BLaER1 (cell line): ENCODE results near the gene POTEM.
"Not testable (repeated sequence)": the region's sequence is repeated elsewhere in the genome, so short reads cannot be mapped to it uniquely, and the experiment has no call there.

ENCODE experiments used
- H3K27ac ChIP-seq: shearing (Covaris generic); formaldehyde crosslinking; 2 replicates; pipeline ENCODE4 v1.8.1; 2022
- H3K27me3 ChIP-seq: shearing (Covaris generic); formaldehyde crosslinking; 2 replicates; pipeline ENCODE4 v1.8.1; 2022
- H3K36me3 ChIP-seq: shearing (Covaris generic); formaldehyde crosslinking; 2 replicates; pipeline ENCODE4 v1.8.1; 2022
- H3K4me1 ChIP-seq: shearing (Covaris generic); formaldehyde crosslinking; 2 replicates; pipeline ENCODE4 v1.8.1; 2022
- H3K4me2 ChIP-seq: shearing (Covaris generic); formaldehyde crosslinking; 2 replicates; pipeline ENCODE4 v1.8.1; 2022
- H3K4me3 ChIP-seq: shearing (Covaris generic); formaldehyde crosslinking; 2 replicates; pipeline ENCODE4 v1.8.1; 2022
- H3K9ac ChIP-seq: shearing (Covaris generic); formaldehyde crosslinking; 2 replicates; pipeline ENCODE4 v1.8.1; 2022
- H3K9me3 ChIP-seq: shearing (Covaris generic); formaldehyde crosslinking; 2 replicates; pipeline ENCODE4 v1.8.1; 2022
- H4K20me1 ChIP-seq: shearing (Covaris generic); formaldehyde crosslinking; 2 replicates; pipeline ENCODE4 v1.8.1; 2022

Gene POTEM

GRCh38 chr14:18967134-18967533, at the start of gene POTEM:
POTEM (plus strand) TSS chr14:18967434; CDS start chr14:18967486, 52 bp downstream.
- H3K4me2 ChIP-seq, H3K36me3 ChIP-seq, H3K27ac ChIP-seq, H3K4me1 ChIP-seq, H3K4me3 ChIP-seq, H4K20me1 ChIP-seq, H3K9me3 ChIP-seq, H3K9ac ChIP-seq, H3K27me3 ChIP-seq: not testable (repeated sequence)

- H3K4me3 ChIP-seq, H3K9me3 ChIP-seq, H3K9ac ChIP-seq, H3K4me2 ChIP-seq, H4K20me1 ChIP-seq, H3K27ac ChIP-seq, H3K36me3 ChIP-seq, H3K27me3 ChIP-seq, H3K4me1 ChIP-seq: not testable (repeated sequence)
These were observed 48.9 kb upstream of the POTEM start for GRCh38 chr14:18918345-18918744.

GRCh38 chr14:18920052-18920451, 47.2 kb upstream of the POTEM start:
- H3K27ac ChIP-seq, H3K4me3 ChIP-seq, H3K36me3 ChIP-seq, H3K9ac ChIP-seq, H3K27me3 ChIP-seq, H3K4me2 ChIP-seq, H4K20me1 ChIP-seq, H3K4me1 ChIP-seq, H3K9me3 ChIP-seq: not testable (repeated sequence)

- not testable (repeated sequence) for H3K4me1 ChIP-seq, H3K36me3 ChIP-seq, H3K4me2 ChIP-seq, H3K27me3 ChIP-seq, H3K9ac ChIP-seq, H3K4me3 ChIP-seq, H3K27ac ChIP-seq, H4K20me1 ChIP-seq, H3K9me3 ChIP-seq
These were observed 46.1 kb upstream of the POTEM start for GRCh38 chr14:18921055-18921701.

GRCh38 chr14:18936848-18937247, 30.4 kb upstream of the POTEM start:
- H3K4me3 ChIP-seq, H3K27me3 ChIP-seq, H3K36me3 ChIP-seq, H3K9ac ChIP-seq, H3K4me2 ChIP-seq, H4K20me1 ChIP-seq, H3K9me3 ChIP-seq, H3K27ac ChIP-seq, H3K4me1 ChIP-seq: not testable (repeated sequence)

- H3K27me3 ChIP-seq, H3K36me3 ChIP-seq, H4K20me1 ChIP-seq, H3K4me3 ChIP-seq, H3K9me3 ChIP-seq, H3K4me1 ChIP-seq, H3K9ac ChIP-seq, H3K27ac ChIP-seq, H3K4me2 ChIP-seq: not testable (repeated sequence)
These were observed 28.5 kb upstream of the POTEM start for GRCh38 chr14:18938733-18939132.

GRCh38 chr14:18949939-18950338, 17.3 kb upstream of the POTEM start:
- not testable (repeated sequence) for H3K4me1 ChIP-seq, H3K4me2 ChIP-seq, H3K4me3 ChIP-seq, H3K36me3 ChIP-seq, H3K27ac ChIP-seq, H3K9me3 ChIP-seq, H3K9ac ChIP-seq, H3K27me3 ChIP-seq, H4K20me1 ChIP-seq

GRCh38 chr14:18953085-18953484, 14.1 kb upstream of the POTEM start:
- H3K9me3 ChIP-seq, H3K9ac ChIP-seq, H3K4me3 ChIP-seq, H3K27ac ChIP-seq, H4K20me1 ChIP-seq, H3K4me1 ChIP-seq, H3K36me3 ChIP-seq, H3K4me2 ChIP-seq, H3K27me3 ChIP-seq: not testable (repeated sequence)

- not testable (repeated sequence) for H3K9me3 ChIP-seq, H3K4me2 ChIP-seq, H3K27me3 ChIP-seq
These were observed 11.4 kb upstream of the POTEM start for GRCh38 chr14:18955816-18956215.

GRCh38 chr14:18961576-18961975, 5.7 kb upstream of the POTEM start:
- H3K4me2 ChIP-seq, H3K27me3 ChIP-seq, H3K9ac ChIP-seq, H4K20me1 ChIP-seq, H3K9me3 ChIP-seq, H3K4me3 ChIP-seq, H3K4me1 ChIP-seq, H3K27ac ChIP-seq, H3K36me3 ChIP-seq: not testable (repeated sequence)

More at GRCh38 chr14:18955816-18956215, 11.4 kb upstream of the POTEM start:
- H4K20me1 ChIP-seq, H3K4me1 ChIP-seq, H3K27ac ChIP-seq, H3K36me3 ChIP-seq, H3K4me3 ChIP-seq, H3K9ac ChIP-seq: not testable (repeated sequence)

- H3K4me1 ChIP-seq, H3K4me2 ChIP-seq, H3K27ac ChIP-seq, H3K4me3 ChIP-seq, H3K9ac ChIP-seq, H3K36me3 ChIP-seq, H4K20me1 ChIP-seq, H3K27me3 ChIP-seq, H3K9me3 ChIP-seq: not testable (repeated sequence)
These were observed 5.1 kb upstream of the POTEM start for GRCh38 chr14:18962143-18962542.

GRCh38 chr14:18963276-18963675, 4.0 kb upstream of the POTEM start:
- not testable (repeated sequence) for H3K9me3 ChIP-seq, H3K27me3 ChIP-seq, H3K4me2 ChIP-seq, H3K4me3 ChIP-seq, H3K4me1 ChIP-seq, H3K36me3 ChIP-seq, H4K20me1 ChIP-seq, H3K9ac ChIP-seq, H3K27ac ChIP-seq

- not testable (repeated sequence) for H3K27me3 ChIP-seq
These were observed 2.4 kb upstream of the POTEM start for GRCh38 chr14:18964878-18965277.

GRCh38 chr14:19002566-19002965, 35.3 kb downstream of the POTEM start:
- H3K4me3 ChIP-seq, H3K36me3 ChIP-seq, H3K4me2 ChIP-seq, H3K4me1 ChIP-seq, H4K20me1 ChIP-seq, H3K9ac ChIP-seq, H3K27me3 ChIP-seq, H3K27ac ChIP-seq, H3K9me3 ChIP-seq: not testable (repeated sequence)

More at GRCh38 chr14:18964878-18965277, 2.4 kb upstream of the POTEM start:
- H3K9me3 ChIP-seq, H3K4me3 ChIP-seq, H3K4me2 ChIP-seq, H3K9ac ChIP-seq, H4K20me1 ChIP-seq, H3K36me3 ChIP-seq, H3K4me1 ChIP-seq, H3K27ac ChIP-seq: not testable (repeated sequence)

- not testable (repeated sequence) for H3K4me1 ChIP-seq, H3K9me3 ChIP-seq, H3K27ac ChIP-seq, H3K4me3 ChIP-seq, H3K27me3 ChIP-seq, H3K4me2 ChIP-seq, H3K9ac ChIP-seq, H4K20me1 ChIP-seq, H3K36me3 ChIP-seq
These were observed 39.3 kb downstream of the POTEM start for GRCh38 chr14:19006490-19006889.

GRCh38 chr14:19007678-19008077, 40.4 kb downstream of the POTEM start:
- H3K27me3 ChIP-seq, H3K4me2 ChIP-seq, H3K4me3 ChIP-seq, H3K9me3 ChIP-seq, H3K36me3 ChIP-seq, H3K4me1 ChIP-seq, H4K20me1 ChIP-seq, H3K27ac ChIP-seq, H3K9ac ChIP-seq: not testable (repeated sequence)
